Measurements from ENCODE around the gene ERBB4.

Gene ERBB4

DNA sequence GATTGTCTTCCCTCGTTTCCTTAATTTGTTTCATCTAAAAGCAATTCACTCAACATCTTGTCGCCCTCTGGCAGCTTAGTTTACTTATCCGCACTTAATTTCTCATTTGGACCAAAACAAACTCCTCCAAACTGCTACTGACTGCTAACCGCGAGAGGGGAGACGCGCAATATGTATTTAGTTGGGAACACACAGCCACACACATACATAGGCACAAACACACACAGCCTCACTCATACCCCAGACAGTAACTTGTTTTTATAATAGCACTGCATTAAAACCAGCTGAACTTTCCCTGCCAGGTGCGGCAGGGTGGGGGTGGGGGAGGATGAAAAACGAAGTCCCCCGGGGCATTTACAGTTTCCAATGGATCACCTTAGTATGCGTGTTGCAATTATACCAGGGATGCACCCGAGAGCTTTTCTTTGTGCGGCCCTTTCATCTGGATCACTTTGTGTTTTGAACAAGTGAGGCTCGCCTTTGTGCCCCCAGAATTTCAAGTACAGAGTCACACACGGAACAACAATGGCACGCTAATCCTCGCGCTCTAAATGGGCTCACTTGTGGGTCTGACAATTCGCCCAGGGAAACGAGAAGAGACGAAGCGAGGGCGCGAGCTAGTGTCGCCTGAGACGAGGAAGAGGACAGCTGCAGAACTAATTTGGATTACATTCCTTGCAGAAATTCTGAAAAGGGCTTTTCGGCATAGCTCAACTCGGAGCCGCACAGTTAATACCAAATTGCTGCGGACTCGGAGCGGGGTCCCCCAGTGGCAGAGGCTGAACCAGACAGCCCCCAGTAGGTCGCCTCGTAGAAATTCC lies 2.4 kb downstream of the ERBB4 start:
- TF ChIP-seq POLR2A (IDR thresholded peaks at IDR 0.05; ENCODE audit: low read depth, low read length) = no peak
- DNase-seq (ENCODE audit: insufficient read length, low spot score) (no peak), FAIRE-seq (no peak)

DNA sequence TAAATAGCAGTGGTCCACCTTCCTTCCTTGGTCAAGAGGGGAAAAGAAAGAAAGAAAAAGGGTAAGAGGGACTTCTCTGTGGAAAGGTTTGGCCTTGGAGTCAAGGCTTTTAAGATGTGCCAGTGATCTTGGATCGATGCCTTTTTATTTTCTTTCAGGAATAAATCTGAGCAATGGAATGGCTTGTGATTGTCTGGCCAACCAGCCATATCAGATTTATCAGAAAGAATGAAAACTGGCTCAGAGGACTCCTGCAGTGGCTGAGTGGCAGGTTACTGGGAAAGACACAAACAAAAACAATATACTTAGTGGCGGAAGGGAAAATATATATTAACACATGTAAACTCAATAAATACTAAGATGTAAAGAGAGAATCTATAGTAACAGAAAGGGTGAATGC lies 4.3 kb downstream of the ERBB4 start:
- DNase-seq (ENCODE audit: insufficient read length, low spot score) = no peak
- FAIRE-seq = no peak
- no peak for TF ChIP-seq POLR2A (IDR thresholded peaks at IDR 0.05; ENCODE audit: low read depth, low read length)

DNA sequence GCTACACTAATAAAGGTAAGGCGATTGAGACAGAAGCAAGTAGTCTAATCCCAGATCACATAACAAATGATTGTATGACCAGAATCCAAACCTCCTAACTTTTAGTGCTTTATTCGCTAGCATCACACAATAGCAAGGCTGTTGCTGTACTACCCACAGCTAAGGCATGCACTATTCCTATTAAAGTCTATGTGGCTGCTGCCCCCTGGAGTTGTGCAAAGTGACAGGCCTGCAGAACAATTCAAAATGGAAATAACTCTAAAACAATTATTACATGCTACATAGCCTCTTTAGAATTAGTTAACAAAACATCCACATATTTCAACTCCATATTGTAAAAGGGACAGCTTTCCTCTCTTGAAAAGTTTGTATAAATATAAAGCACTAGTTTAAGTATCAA lies 6.0 kb downstream of the ERBB4 start:
- no peak for TF ChIP-seq POLR2A (IDR thresholded peaks at IDR 0.05; ENCODE audit: low read depth, low read length)
- FAIRE-seq = no peak
- DNase-seq (ENCODE audit: insufficient read length, low spot score) = no peak

DNA sequence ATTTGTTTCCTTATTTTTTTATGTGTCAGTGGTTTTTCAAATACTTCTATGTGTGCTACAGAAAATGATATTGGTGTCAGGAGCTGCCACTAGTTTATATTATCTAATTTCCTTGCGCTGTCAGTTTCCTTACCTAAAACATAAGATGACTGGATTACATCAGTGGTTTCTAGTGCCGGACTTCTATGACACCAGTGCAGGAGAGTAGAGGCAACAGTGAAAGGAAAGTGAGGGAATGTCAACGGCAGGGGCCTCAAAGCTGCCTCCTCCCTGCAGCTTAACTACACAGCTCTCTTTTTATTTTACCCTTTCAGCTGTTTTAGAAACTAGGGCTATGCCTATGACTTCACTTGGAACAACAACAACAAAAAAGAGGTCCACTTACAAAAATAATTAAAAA lies 6.5 kb downstream of the ERBB4 start:
- TF ChIP-seq POLR2A (IDR thresholded peaks at IDR 0.05; ENCODE audit: low read depth, low read length) = no peak
- no peak for FAIRE-seq

DNA sequence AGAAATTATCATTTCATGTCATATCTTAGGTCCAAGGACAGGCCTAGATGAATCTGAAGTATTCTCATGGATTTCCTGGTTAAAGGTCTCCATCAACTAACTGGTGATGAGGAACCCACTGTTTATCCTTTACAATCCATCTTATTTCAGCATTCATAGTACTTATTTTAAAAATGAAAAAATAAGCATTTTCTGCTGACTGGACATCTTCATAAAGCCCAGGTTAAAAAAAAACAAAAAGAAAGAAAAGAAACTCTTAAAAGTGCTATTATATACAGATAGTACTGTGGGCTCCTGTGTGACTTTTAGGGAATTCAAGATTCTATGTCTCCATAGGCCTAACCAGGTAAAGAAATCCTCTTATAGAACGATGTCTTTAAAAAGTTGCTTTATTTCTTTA lies 7.1 kb downstream of the ERBB4 start:
- no peak for FAIRE-seq
- no peak for TF ChIP-seq POLR2A (IDR thresholded peaks at IDR 0.05; ENCODE audit: low read depth, low read length)
- no peak for DNase-seq (ENCODE audit: insufficient read length, low spot score)

More for the DNA sequence above, 6.5 kb downstream of the ERBB4 start:
- no peak for DNase-seq (ENCODE audit: insufficient read length, low spot score)

DNA sequence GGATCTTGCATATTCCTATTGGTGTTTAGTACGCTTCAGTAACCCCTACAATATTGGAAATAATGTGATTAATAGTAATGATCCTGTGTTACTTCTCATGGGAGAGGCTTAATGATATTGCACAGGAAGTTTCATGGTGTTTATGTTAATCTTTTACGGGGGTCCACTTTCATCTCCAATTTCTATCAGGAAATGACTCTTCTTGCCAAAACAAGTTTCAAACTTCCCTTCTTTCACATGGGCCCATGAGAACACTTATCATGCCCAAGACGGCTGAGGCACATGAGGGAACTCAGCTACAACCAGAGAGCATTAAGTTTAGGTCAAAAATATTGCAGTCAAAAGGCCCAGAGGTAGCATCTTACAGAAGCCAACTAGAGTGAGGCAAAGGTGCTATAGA lies 7.6 kb downstream of the ERBB4 start:
- TF ChIP-seq POLR2A (IDR thresholded peaks at IDR 0.05; ENCODE audit: low read depth, low read length) = no peak
- no peak for FAIRE-seq

DNA sequence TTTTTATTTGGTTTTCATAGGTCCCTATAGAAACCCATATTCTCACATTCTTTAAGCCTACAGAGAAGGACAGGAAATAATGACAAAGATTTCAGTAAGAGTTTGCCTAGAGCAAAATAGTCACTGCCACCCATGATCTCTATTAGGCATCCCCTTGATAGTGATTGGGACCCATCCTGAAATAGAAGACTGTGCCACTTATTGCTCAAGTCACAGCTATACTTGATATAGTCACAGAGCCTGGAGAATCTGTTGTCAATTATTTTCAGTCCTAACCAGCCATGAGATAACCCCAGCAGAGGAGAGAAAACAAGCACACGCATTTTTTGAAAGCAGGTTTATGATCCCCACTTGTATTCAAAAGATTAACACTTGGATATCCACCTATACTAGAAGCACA lies 8.2 kb downstream of the ERBB4 start:
- TF ChIP-seq POLR2A (IDR thresholded peaks at IDR 0.05; ENCODE audit: low read depth, low read length) = no peak
- DNase-seq (ENCODE audit: insufficient read length, low spot score) = no peak
- no peak for FAIRE-seq

More for the DNA sequence above, 7.6 kb downstream of the ERBB4 start:
- DNase-seq (ENCODE audit: insufficient read length, low spot score) = no peak

DNA sequence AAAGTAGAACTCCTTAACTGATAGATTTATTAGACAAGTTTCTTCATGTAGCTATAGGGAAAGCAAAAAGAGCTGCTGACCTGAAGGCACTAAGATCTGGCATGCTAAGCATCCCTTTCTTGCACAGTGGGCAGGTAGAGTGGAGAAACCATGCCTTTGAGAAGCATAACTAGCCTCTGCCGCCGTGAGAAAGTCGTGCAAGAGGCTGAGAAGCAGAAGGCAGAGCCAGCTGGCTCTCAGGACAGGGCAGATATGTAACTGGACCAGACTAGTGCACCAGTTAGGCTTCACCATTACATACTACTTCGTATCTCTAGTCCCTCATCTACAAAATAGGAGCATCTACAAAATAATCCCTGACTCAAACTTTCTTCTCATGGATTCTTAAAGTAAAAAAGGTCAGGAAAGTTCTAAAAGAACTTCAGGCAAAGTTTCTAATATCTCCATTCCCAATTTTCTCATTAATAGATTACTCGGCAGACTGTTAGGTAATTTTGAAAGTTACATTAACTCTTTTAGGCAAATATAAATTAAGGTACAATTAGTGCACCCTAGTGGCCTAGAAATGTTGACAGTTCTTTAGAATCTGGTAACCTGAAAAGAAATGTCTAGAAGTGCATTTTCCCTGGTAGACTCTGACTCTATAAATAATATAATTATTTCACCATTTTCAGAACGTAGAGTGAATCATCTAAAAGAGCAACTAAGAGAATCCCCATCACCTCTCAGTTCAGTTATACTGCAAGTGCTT lies 10.3 kb downstream of the ERBB4 start:
- no peak for FAIRE-seq
- TF ChIP-seq POLR2A (IDR thresholded peaks at IDR 0.05; ENCODE audit: low read depth, low read length) = no peak
- no peak for DNase-seq (ENCODE audit: insufficient read length, low spot score)

DNA sequence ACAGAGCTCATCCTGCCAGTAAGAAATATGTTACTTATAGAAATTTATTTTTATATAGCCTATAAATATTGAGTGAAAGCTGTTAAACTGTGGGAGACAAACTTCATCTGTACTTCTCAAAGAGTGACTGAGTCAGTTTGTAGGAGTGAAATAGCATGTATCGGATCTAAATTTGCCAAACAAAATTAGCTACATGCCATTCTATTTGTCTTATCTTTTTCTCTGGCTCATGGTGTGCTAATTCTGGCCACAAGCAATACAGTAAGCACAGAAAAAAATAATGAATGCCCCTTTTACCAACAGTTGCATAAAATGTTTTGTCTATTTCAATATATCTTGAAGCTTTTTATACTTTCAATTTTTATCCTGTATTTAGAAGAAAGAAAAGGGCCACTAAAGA lies 12.5 kb downstream of the ERBB4 start:
- DNase-seq (ENCODE audit: insufficient read length, low spot score) (no peak), FAIRE-seq (no peak)
- no peak for TF ChIP-seq POLR2A (IDR thresholded peaks at IDR 0.05; ENCODE audit: low read depth, low read length)

DNA sequence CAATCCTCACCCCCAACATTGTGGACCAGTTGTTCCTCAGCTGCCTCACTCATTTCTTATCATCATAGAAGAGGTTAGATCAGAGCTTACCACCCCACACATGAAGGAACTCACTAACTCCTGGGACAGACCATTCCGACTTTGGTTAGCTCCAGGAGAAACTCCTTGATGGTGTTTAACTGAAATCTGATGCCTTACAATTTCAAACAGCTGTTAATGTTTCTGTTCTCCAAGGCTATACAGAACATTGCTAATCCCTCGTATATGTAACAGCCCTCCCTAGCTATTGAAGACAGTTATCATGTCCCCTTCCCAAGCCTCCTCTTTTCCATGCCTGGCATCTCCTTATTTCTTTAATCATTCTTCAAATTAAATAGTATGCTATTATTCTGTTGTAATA lies 14.8 kb downstream of the ERBB4 start:
- FAIRE-seq (no peak), DNase-seq (ENCODE audit: insufficient read length, low spot score) (no peak)
- no peak for TF ChIP-seq POLR2A (IDR thresholded peaks at IDR 0.05; ENCODE audit: low read depth, low read length)

DNA sequence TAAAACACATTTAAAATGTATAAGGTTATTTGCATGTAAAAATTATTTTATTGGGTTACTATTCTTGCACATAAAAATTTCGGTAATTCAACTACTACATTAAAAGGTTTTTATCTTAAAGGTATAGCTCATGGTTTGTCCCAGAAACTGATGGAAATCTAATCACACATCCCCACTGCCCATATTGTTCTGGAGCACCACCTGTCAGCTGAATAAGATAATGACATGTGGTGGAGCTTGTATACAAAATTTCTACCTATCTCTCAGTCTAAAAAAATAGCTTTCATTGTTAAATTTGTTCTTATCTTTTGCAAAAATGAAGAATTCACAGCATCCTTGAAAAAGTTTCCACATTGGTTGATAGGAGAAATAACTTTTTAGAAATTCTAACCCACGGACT lies 18.3 kb downstream of the ERBB4 start:
- no peak for DNase-seq (ENCODE audit: insufficient read length, low spot score)
- no peak for TF ChIP-seq POLR2A (IDR thresholded peaks at IDR 0.05; ENCODE audit: low read depth, low read length)
- no peak for FAIRE-seq

DNA sequence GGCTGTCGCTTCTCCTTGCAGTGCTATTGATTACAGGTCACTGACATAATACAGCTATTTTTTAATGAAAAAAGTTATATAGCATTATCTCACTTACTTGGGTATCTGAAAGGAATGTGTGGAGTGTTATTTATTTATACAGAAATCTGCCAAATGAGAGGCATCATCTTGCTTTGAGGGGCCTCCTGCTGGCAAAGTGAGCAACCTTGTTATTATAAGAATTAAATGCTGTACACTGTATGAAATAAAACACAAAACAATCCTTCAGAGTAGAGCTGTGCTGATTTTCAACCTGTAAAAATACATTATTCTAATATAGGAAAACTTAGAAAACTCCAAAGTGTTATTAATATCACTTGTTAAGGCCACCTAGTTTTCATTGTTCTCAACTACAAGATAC lies 20.9 kb downstream of the ERBB4 start:
- FAIRE-seq (no peak), DNase-seq (ENCODE audit: insufficient read length, low spot score) (no peak)
- no peak for TF ChIP-seq POLR2A (IDR thresholded peaks at IDR 0.05; ENCODE audit: low read depth, low read length)

DNA sequence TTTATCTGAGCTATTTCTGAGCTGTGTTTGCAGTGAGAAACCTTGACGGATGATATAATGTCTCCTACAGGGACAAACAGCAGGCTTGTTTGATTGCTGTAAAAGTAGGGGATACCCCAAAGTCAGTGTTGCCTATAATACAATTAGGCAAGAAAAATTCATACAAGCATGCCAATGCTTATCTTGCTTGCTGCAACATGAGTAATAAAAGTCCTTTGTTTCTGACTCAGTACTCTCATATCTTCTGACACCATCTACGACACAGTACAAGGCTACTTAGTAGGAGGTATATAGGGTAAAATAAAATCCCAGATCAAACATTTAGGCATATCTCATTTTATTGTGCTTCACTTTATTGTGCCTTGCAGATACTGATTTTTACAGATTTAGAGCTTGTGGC lies 33.0 kb downstream of the ERBB4 start:
- no peak for TF ChIP-seq POLR2A (IDR thresholded peaks at IDR 0.05; ENCODE audit: low read depth, low read length)
- FAIRE-seq = no peak
- DNase-seq (ENCODE audit: insufficient read length, low spot score) = no peak

DNA sequence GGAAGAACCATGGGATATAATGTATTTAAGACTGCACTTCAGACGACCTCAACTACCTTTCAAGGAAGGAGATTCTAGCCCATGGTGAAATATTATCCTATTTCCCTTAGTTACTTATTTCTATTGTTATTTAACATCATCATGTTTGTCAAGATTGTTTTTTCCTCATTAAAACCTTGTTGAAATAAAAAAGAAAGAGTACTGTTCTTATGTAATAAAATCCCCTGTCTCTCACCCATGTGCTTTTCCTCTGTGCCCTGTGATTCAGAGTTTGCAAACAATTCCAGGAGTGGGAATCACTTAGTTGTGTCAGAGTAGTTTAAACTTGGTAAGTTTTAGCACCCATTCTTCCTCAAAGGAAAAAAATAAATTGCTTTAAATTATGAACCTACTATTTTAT lies 43.6 kb downstream of the ERBB4 start:
- FAIRE-seq = no peak
- TF ChIP-seq POLR2A (IDR thresholded peaks at IDR 0.05; ENCODE audit: low read depth, low read length) = no peak
- DNase-seq (ENCODE audit: insufficient read length, low spot score) = no peak

All from H54 (cell line).